ENCODE measurements around the gene SATL1. TPM values are rescaled to one million over a fixed set of nuclear protein-coding genes. Genes with fewer than 3 reads are reported as not detected.

SATL1 gene
- total and polyA plus RNA-seq, 8 donors, result 0.37 to 0.66 (median 0.51) TPM; not detected in 2

DNA sequence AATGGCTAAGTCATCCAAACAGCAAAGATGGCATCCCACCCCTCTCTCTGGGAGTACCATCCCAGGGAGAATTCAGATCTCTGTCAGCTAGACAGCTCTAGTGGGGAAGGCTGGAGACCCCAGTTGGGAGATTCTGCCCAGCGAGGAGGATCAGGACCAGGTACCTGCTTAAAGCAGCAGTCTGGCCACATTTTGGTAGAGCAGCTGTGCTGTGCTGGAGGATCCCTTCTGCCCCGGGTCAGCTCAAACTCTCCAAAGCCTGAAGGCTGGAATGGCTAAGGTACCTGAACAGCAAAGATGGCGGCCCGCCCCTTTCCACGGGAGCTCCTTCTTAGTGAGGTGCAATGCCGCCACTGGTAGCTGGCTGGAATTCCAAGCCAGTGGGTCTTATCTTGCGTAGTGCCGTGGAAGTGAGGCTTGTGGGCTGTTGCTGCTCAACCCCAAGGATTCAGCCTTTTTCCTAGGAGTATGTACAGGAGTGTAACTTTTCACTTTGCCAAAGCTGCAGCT lies 40.1 kb downstream of the SATL1 start:
- DNase-seq (no peak), ATAC-seq (no peak)
- intact Hi-C loops (cut with DNase I), result no loop called here
- Histone ChIP-seq H3K4me1 (no peaks in the 10 kb centered on the region), H3K9me3 (no peaks in the 10 kb centered on the region), H3K27ac (no peak overlapping the region), H3K27me3 (no peaks in the 10 kb centered on the region), H3K36me3 (no peaks in the 10 kb centered on the region), H3K4me3 (no peak overlapping the region)
- TF ChIP-seq, protein P1, sequence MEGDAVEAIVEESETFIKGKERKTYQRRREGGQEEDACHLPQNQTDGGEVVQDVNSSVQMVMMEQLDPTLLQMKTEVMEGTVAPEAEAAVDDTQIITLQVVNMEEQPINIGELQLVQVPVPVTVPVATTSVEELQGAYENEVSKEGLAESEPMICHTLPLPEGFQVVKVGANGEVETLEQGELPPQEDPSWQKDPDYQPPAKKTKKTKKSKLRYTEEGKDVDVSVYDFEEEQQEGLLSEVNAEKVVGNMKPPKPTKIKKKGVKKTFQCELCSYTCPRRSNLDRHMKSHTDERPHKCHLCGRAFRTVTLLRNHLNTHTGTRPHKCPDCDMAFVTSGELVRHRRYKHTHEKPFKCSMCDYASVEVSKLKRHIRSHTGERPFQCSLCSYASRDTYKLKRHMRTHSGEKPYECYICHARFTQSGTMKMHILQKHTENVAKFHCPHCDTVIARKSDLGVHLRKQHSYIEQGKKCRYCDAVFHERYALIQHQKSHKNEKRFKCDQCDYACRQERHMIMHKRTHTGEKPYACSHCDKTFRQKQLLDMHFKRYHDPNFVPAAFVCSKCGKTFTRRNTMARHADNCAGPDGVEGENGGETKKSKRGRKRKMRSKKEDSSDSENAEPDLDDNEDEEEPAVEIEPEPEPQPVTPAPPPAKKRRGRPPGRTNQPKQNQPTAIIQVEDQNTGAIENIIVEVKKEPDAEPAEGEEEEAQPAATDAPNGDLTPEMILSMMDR (IDR thresholded peaks at IDR 0.05), result no peak

DNA sequence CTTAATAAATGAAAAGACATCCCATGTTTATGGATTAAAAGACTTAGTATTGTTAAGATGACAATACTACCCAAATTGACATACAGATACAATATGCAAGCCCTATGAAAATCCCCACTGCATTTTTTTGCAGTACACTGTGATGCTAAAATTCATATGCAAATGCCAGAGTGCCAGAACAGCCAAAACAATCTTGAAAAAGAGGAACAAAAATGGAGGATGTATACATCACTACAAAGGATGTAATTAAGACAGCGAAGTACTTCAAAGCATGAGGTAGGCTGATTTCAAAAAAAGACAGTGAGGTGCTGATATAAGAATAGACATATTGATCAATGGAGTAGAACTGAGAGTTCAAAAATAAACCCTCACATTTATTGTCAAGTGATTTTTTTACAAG lies 47.3 kb downstream of the SATL1 start:
- Histone ChIP-seq H3K4me1 (no peaks in the 10 kb centered on the region), H3K4me3 (no peak overlapping the region), H3K36me3 (no peaks in the 10 kb centered on the region), H3K27ac (no peak overlapping the region), H3K27me3 (no peaks in the 10 kb centered on the region), H3K9me3 (no peaks in the 10 kb centered on the region)
- intact Hi-C loops (cut with DNase I), result no loop called here
- ATAC-seq (no peak), DNase-seq (no peak)
- TF ChIP-seq, protein P1 (IDR thresholded peaks at IDR 0.05), result no peak

DNA sequence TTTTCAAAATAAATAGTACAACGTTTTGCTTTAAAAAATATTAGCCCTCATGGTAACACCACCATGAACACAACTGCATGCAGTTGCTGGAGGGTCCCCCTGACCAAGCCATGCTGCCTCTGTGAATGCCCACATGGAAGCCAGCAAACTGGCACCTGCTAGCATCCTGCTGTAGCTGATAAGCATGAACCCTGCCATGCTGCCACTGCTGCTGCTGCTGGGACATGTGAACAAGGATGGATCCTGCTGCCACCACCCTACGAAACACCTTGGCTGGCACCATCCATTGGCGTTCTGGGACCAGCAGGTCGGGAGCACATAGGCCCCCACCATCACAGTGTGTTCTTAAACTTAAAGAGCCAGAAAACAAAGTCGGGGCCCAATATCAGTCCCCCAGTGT lies 83.9 kb downstream of the SATL1 start:
- no peak overlapping the region for H3K27ac ChIP-seq
- TF ChIP-seq, protein P1 (IDR thresholded peaks at IDR 0.05), result no peak
- H3K9me3 ChIP-seq, result peaks cover 0 to under 1% of the 10 kb centered on the region in 2 donors

DNA sequence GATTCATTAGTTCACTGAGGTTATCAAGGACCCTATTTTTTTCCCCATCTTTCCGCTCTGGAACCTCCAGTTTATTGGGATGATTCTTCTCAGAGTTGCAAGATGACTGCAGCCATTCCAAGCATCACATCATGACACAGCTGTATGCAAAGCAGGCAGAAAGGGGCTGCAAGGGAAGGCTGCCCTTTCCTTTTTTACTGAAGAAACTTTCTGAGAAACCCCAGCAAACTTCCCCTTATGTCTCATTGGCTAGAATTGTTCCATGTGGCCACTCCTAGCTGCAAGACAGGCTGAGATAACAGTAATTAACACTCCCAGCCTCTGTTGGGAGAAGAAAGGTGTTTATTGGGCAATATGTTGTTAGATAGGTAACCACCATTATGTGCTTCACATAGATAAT lies 102.6 kb downstream of the SATL1 start:
- no peak overlapping the region for H3K27ac ChIP-seq
- no peaks in the 10 kb centered on the region for H3K4me1 ChIP-seq
- intact Hi-C loops (cut with DNase I), result no loop called here
- no peak for ATAC-seq
- no peak overlapping the region for H3K4me3 ChIP-seq
- TF ChIP-seq, protein P1 (IDR thresholded peaks at IDR 0.05), result no peak
- DNase-seq, result no peak
- H3K27me3 ChIP-seq, result no peaks in the 10 kb centered on the region
- H3K9me3 ChIP-seq, result no peaks in the 10 kb centered on the region
- H3K36me3 ChIP-seq, result no peaks in the 10 kb centered on the region

More for the DNA sequence above, 83.9 kb downstream of the SATL1 start:
- ATAC-seq (no peak), DNase-seq (no peak)
- no peaks in the 10 kb centered on the region for H3K36me3 ChIP-seq
- intact Hi-C loops (cut with DNase I), result no loop called here
- no peaks in the 10 kb centered on the region for H3K4me1 ChIP-seq
- no peaks in the 10 kb centered on the region for H3K27me3 ChIP-seq
- H3K4me3 ChIP-seq, result no peak overlapping the region

DNA sequence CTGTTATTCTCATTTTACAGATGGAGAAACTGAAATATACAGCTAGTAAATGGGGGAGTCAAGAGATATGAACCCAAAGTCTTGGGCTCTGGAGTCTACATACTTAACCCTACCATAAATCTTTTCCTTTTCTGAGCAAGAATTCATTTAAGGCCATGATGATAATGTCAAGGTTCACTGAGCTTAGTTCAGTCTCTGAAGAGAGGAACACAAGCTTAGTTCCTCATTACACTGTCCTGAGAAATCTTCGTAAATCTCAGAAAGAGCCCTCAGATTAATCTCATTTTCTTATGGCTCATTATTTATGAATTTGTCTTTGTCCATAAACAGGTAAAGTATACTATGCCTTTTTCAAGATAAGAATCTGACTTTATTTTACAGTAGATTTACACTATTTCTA lies 104.2 kb downstream of the SATL1 start:
- ATAC-seq (no peak), DNase-seq (no peak)
- intact Hi-C loops (cut with DNase I), result no loop called here
- no peaks in the 10 kb centered on the region for H3K27me3 ChIP-seq
- no peaks in the 10 kb centered on the region for H3K9me3 ChIP-seq
- H3K4me3 ChIP-seq, result no peak overlapping the region
- no peak overlapping the region for H3K27ac ChIP-seq
- H3K4me1 ChIP-seq, result no peaks in the 10 kb centered on the region
- H3K36me3 ChIP-seq, result no peaks in the 10 kb centered on the region
- TF ChIP-seq, protein P1 (IDR thresholded peaks at IDR 0.05), result no peak

Data from left lung (tissue), 10 donors.